ENCODE data around the gene RNASE2.
A peak's percentile ranks its signal among the peaks of the same experiment; 100 is the strongest.
"Not testable (repeated sequence)": the region's sequence is repeated elsewhere in the genome, so short reads cannot be mapped to it uniquely, and the experiment has no call there.

Gene RNASE2

GRCh38 chr14:20954736-20955537, at the start of gene RNASE2:
Gene RNASE2, plus strand, starts transcription at chr14:20955487. Its CDS starts 285 bp downstream, at chr14:20955772.
- DNase-seq: not testable (repeated sequence)

DNA sequence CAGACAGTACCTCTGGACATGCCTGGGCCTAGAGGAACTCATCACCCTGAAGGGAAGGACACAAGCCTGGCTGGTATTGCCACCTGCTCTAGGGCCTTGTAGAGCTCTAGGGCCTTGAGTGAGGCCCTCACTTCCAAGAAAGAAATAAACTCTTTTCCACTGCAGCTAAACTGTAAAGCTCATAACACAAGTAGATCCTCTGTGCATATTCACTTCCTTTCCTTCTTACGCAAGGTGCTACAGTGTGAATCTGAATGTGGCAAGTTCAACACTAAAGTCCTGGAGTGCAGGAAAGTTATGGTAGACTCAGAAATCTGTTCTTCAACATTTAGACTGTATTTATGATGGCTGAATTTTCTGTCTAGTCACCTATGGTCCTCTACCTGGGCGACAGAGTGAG, 49.6 kb upstream of the RNASE2 start:
- no peak for DNase-seq

- no peak for DNase-seq
Measured at GRCh38 chr14:20907214-20907613, 48.1 kb upstream of the RNASE2 start.

- not testable (repeated sequence) for DNase-seq
Measured at GRCh38 chr14:20910822-20911221, 44.5 kb upstream of the RNASE2 start.

GRCh38 chr14:20919038-20919756, 36.1 kb upstream of the RNASE2 start:
- DNase-seq: not testable (repeated sequence)

- DNase-seq: not testable (repeated sequence)
Measured at GRCh38 chr14:20923766-20924297, 31.5 kb upstream of the RNASE2 start.

GRCh38 chr14:20934148-20934762, 21.0 kb upstream of the RNASE2 start:
- DNase-seq: peak; percentile 30

- DNase-seq: no peak
Measured at GRCh38 chr14:20935303-20935984, 19.8 kb upstream of the RNASE2 start.

GRCh38 chr14:20945146-20945545, 10.1 kb upstream of the RNASE2 start:
- not testable (repeated sequence) for DNase-seq

DNA sequence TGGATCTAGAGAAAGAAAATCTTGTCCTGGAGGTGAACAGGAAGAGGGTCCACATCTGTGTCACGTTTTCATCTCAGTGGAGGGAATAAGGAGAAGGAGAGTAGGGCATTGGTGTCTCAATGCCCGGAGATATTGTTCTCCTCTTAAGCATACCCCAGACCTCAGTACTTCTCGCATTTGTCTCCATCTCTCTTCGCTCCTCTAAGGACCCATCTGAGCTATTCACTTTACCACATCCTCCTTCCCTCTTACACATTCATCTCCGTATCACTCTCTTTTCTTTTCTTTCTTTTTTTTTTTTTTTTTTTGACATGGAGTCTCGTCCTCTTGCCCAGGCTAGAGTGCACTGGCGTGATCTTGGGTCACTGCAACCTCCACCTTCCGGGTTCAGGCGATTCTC, 8.6 kb upstream of the RNASE2 start:
- not testable (repeated sequence) for DNase-seq

- not testable (repeated sequence) for DNase-seq
Measured at GRCh38 chr14:20955538-20955873, 219 bp downstream of the RNASE2 start.

DNA sequence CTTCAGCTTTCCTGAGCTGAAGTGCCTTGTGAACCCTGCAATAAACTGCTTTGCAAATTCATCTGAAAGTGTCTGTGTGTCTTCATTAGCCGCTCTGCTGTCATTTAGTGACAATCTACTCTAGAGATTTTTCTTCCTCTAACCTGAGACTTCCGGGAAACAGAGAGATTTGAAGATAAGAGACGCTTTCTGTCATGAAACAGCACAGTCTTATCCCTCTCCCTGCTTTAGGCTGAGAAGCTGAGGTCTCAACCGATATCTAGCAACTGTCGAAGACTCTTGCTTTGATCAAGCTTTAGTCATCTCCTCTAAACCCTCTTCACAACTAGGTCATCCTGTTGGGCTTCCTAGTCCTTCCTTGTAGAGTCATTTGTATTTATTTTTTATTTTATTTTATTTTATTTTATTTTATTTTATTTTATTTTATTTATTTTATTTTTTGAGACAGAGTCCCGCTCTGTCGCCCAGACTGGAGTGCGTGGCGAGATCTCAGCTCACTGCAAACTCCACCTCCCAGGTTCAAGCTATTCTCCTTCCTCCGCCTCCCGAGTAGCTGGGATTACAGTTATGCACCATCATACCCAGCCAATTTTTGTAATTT, 1.2 kb downstream of the RNASE2 start:
- no peak for DNase-seq

GRCh38 chr14:20958946-20959345, 3.7 kb downstream of the RNASE2 start:
- not testable (repeated sequence) for DNase-seq

DNA sequence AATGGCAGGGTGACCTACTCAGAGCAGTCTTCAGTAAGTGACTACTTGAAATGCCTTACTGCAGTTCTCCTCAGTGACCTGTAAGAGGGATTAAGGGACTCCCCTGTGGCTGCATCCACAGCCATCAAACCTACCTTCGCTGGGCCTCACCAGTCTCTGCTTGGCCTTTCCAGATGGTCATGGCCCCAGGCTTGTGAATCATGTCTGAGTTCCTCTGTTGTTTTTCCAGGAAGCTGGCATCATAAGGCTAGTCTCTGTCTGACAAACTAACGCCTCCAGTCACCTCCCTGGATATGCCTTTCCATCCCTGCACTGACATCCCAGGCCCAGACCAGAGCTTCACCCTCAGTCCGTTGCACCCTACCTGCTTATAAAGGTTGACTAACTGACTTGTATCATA, 14.0 kb downstream of the RNASE2 start:
- no peak for DNase-seq

- no peak for DNase-seq
Measured at GRCh38 chr14:20970647-20970982, 15.3 kb downstream of the RNASE2 start.

DNA sequence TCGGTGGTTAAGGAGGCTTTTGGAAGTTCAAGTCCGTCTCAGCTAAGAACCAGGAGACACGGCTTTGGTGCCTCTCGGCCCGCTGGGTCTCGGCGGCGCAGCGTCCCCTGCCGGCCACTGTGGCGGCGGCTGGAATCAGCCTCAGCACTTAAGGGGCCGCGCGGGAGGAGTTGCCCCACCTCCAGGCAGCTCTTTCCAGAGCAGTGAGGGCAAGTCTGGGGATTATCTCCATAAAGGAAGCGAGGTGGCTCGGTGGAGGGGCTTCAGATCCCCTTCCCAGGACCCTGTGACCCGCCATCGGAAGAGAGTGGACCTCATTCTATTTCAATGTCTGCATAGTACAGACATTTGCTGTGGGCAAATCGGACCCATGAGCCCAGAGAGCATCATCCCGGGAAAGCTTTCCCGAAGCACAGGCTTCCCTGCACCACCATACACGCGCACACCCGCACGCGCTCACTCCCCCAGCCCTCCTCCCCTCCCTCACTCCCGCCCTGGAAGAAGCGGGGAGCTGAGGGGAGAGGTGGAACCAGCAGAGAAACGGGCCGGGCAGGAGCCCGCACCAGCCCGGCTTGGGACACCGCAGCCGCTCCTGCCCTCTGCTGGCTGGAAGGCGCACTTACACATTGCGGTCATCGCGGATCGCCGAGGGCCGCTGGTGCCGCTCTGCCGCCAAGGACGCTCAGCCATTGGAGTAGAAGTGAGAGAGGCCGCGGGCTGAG, 15.9 kb downstream of the RNASE2 start:
- peak; percentile 91 for DNase-seq

DNA sequence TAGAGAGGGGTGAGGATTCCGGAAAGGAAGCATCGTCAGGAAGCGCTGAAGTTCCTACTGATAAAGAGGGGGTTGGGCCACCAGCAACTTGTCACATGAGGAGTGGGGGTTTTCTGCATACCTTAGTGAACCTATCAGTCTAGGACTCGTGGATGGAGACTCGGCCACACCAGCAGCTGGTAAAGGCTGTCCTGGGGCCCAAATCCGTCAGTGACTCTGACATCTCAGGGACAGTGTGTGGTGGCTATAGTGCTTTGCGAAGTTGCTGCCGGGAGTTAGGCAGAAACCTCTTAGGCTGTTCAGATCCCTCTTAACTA, 16.4 kb downstream of the RNASE2 start:
- no peak for DNase-seq

DNA sequence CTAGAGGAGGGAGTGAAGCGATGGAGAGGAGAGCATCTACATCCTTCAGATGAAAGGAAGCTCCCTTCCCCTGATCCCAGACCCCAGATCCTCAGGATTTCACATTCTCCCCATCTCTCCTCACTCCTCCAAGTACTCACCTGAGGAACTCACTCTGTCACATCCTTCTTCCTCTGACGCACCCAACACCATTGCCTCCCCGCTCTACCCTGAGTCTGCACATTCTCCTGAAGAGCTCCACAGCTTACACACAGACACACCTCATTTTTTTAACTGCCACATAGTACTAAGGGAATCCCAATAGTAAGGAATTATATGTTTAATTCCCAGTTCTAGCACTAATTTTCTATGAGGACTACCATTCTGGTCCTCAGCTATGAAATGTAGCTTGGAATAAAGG, 18.2 kb downstream of the RNASE2 start:
- no peak for DNase-seq

GRCh38 chr14:20976291-20976690, 21.0 kb downstream of the RNASE2 start:
- DNase-seq: no peak

DNA sequence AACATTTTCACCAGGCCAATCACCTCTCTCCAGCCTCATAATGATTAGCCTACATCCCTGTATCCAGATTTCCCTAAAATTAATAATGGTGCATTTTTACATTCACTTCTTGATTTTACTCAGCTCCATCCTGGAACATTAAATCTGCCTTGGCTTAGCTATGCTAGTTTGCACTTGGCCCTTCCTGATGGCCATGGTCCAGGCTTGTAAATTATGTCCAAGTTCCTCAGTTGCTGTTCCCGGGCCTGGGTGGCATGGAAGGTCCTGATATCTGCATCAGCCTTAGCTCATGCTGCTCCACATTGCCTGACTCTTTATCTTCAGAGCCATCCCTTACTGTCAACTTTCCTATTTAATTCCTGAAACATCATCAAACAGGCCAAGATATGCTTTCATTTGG, 23.4 kb downstream of the RNASE2 start:
- DNase-seq: no peak

GRCh38 chr14:20980906-20981305, 25.6 kb downstream of the RNASE2 start:
- no peak for DNase-seq
